Suprapubic skin (tissue), 4 donors: Measurements from ENCODE around the gene ING5. TPM values are rescaled to one million over a fixed set of nuclear protein-coding genes. Genes with fewer than 3 reads are reported as not detected.
A peak's percentile ranks its signal among the peaks of the same experiment; 100 is the strongest.

Experiments
- DNase-seq, 2 donors: peaks; one replicate each; pipeline ENCODE4 v3.0.0-alpha.2; 2019; ENCODE audit warnings: low spot score in 2 of 2
- H3K27ac ChIP-seq: fragments of 200-600 bp; sonication (generic); one replicate; pipeline ENCODE4 v1.5.1; 2019
- H3K27me3 ChIP-seq: fragments of 200-600 bp; sonication (generic); one replicate; pipeline ENCODE4 v1.5.1; 2019
- H3K36me3 ChIP-seq: fragments of 200-600 bp; sonication (generic); one replicate; pipeline ENCODE4 v1.5.1; 2019
- H3K4me1 ChIP-seq: fragments of 200-600 bp; sonication (generic); one replicate; pipeline ENCODE4 v1.5.1; 2019
- H3K4me3 ChIP-seq: fragments of 200-600 bp; sonication (generic); one replicate; pipeline ENCODE4 v1.5.1; 2019; ENCODE audit warnings: mild to moderate bottlenecking
- H3K9me3 ChIP-seq: fragments of 200-600 bp; sonication (generic); one replicate; pipeline ENCODE4 v1.5.1; 2019
- CTCF ChIP-seq, 2 donors: fragments of 200-600 bp in 1 of 2; fragments of 450-650 bp in 1 of 2; sonication (generic) in 1 of 2; IDR thresholded peaks; one replicate each; pipeline ENCODE4 v1.5.1; 2016 to 2019; ENCODE audit warnings: antibody characterized with exemption in 2 of 2, mild to moderate bottlenecking in 1 of 2, moderate library complexity in 1 of 2
- EP300 ChIP-seq: sonication (generic); formaldehyde crosslinking; IDR thresholded peaks from one replicate; pipeline ENCODE4 v1.6.1; 2017; ENCODE audit warnings: antibody characterized with exemption
- POLR2A ChIP-seq, 2 donors: fragments of 450-650 bp; IDR thresholded peaks; one replicate each; pipeline ENCODE4 v1.6.1; 2017; ENCODE audit warnings: antibody characterized with exemption in 2 of 2, mild to moderate bottlenecking in 2 of 2, moderate library complexity in 2 of 2
- POLR2AphosphoS5 ChIP-seq, 3 donors: sonication (generic); formaldehyde crosslinking; IDR thresholded peaks; one replicate each; pipeline ENCODE4 v1.6.1; 2017; ENCODE audit warnings: antibody characterized with exemption in 3 of 3
- WGBS: methylation state at CpG from one replicate; pipeline ENCODE4 v1.1.5; 2018; 5-methylcytosine and 5-hydroxymethylcytosine counted together
- total RNA-seq, 4 donors: library from RNA; depleted of rRNA; stranded (reverse); fragments of >200 nt; gene quantifications; one replicate each; pipeline ENCODE4 v1.1.0, GENCODE V29; 2016

ING5 gene
- total RNA-seq, 4 donors from 2014 or later: 32.1 to 94.9 (median 46.4) TPM

GRCh38 chr2:241689306-241689705 lies 12.5 kb upstream of the ING5 start:
- Histone ChIP-seq H3K9me3 (no peaks in the 10 kb centered on the region), H3K27me3 (no peaks in the 10 kb centered on the region), H3K4me1 (peaks cover 31% of the 10 kb centered on the region), H3K27ac (no peak overlapping the region), H3K36me3 (peaks cover 35% of the 10 kb centered on the region), H3K4me3 (no peak overlapping the region)
- 90% methylated on average over 10 of the region's 10 CpGs for WGBS
- no peak for DNase-seq
- TF ChIP-seq POLR2AphosphoS5 (IDR thresholded peaks at IDR 0.05) (no peak), CTCF (IDR thresholded peaks at IDR 0.05) (no peak), EP300 (no peak), POLR2A (IDR thresholded peaks at IDR 0.05) (no peak)

GRCh38 chr2:241690202-241690717 lies 11.6 kb upstream of the ING5 start:
- WGBS: 76% methylated on average over 6 of the region's 6 CpGs
- TF ChIP-seq CTCF (IDR thresholded peaks at IDR 0.05) (no peak), POLR2A (IDR thresholded peaks at IDR 0.05) (no peak), EP300 (no peak), POLR2AphosphoS5 (IDR thresholded peaks at IDR 0.05) (no peak)
- Histone ChIP-seq H3K27me3 (no peaks in the 10 kb centered on the region), H3K4me3 (no peak overlapping the region), H3K9me3 (no peaks in the 10 kb centered on the region), H3K4me1 (peaks cover 31% of the 10 kb centered on the region), H3K27ac (no peak overlapping the region), H3K36me3 (peaks cover 43% of the 10 kb centered on the region)
- no peak for DNase-seq

- DNase-seq: no peak
- Histone ChIP-seq H3K27me3 (no peaks in the 10 kb centered on the region), H3K27ac (no peak overlapping the region), H3K4me3 (no peak overlapping the region), H3K4me1 (peaks cover 19% of the 10 kb centered on the region), H3K9me3 (no peaks in the 10 kb centered on the region), H3K36me3 (peaks cover 50% of the 10 kb centered on the region)
- TF ChIP-seq EP300: no peak
- TF ChIP-seq POLR2AphosphoS5 (IDR thresholded peaks at IDR 0.05): no peak
- no peak for TF ChIP-seq CTCF (IDR thresholded peaks at IDR 0.05)
- TF ChIP-seq POLR2A (IDR thresholded peaks at IDR 0.05): no peak
- WGBS: 89% methylated on average over 6 of the region's 6 CpGs
These were observed 9.4 kb upstream of the ING5 start for GRCh38 chr2:241692448-241692847.

- WGBS: 91% methylated on average over 4 of the region's 4 CpGs
- TF ChIP-seq POLR2A (IDR thresholded peaks at IDR 0.05) (no peak), POLR2AphosphoS5 (IDR thresholded peaks at IDR 0.05) (no peak), EP300 (no peak), CTCF (IDR thresholded peaks at IDR 0.05) (no peak)
- H3K27ac ChIP-seq: no peak overlapping the region
- DNase-seq: no peak
- no peak overlapping the region for H3K4me3 ChIP-seq
- no peaks in the 10 kb centered on the region for H3K27me3 ChIP-seq
- H3K9me3 ChIP-seq: no peaks in the 10 kb centered on the region
- peaks cover 40% of the 10 kb centered on the region for H3K36me3 ChIP-seq
- peaks cover 2% of the 10 kb centered on the region for H3K4me1 ChIP-seq
These were observed 6.2 kb upstream of the ING5 start for GRCh38 chr2:241695651-241696050.

- no peaks in the 10 kb centered on the region for H3K9me3 ChIP-seq
- no peaks in the 10 kb centered on the region for H3K27me3 ChIP-seq
- H3K27ac ChIP-seq: peak overlapping the region; percentile 98
- H3K36me3 ChIP-seq: peaks cover 15% of the 10 kb centered on the region
- 4% methylated on average over 16 of the region's 17 CpGs for WGBS
- DNase-seq: no peak
- H3K4me3 ChIP-seq: peak overlapping the region; percentile 78
- H3K4me1 ChIP-seq: peaks cover 24% of the 10 kb centered on the region
- no peak for TF ChIP-seq POLR2A (IDR thresholded peaks at IDR 0.05)
- peak in 1 of 2 donors; percentile 46 for TF ChIP-seq CTCF (IDR thresholded peaks at IDR 0.05)
- no peak for TF ChIP-seq POLR2AphosphoS5 (IDR thresholded peaks at IDR 0.05)
These were observed 765 bp upstream of the ING5 start for GRCh38 chr2:241701149-241701398.
